Right renal pelvis (tissue), 4 donors: ENCODE results near the gene FAM90A26. TPM values are rescaled to one million over a fixed set of nuclear protein-coding genes. Genes with fewer than 3 reads are reported as not detected.
"Not testable (repeated sequence)": the region's sequence is repeated elsewhere in the genome, so short reads cannot be mapped to it uniquely, and the experiment has no call there.

ENCODE experiments used
- DNase-seq, 4 donors: peaks; one replicate each; pipeline ENCODE4 v3.0.0-alpha.2; 2013; ENCODE audit warnings: low read depth in 4 of 4, low spot score in 3 of 4, missing footprints in 1 of 4
- polyA plus RNA-seq, 4 donors: library from polyadenylated mRNA; unstranded; fragments of 120-200 nt; gene quantifications; one replicate each; pipeline ENCODE4 v1.2.1, GENCODE V29; 2013; ENCODE audit not compliant: insufficient read length in 4 of 4

FAM90A26 gene
- polyA plus RNA-seq, 4 donors = 0.05 TPM; not detected in 3

DNA sequence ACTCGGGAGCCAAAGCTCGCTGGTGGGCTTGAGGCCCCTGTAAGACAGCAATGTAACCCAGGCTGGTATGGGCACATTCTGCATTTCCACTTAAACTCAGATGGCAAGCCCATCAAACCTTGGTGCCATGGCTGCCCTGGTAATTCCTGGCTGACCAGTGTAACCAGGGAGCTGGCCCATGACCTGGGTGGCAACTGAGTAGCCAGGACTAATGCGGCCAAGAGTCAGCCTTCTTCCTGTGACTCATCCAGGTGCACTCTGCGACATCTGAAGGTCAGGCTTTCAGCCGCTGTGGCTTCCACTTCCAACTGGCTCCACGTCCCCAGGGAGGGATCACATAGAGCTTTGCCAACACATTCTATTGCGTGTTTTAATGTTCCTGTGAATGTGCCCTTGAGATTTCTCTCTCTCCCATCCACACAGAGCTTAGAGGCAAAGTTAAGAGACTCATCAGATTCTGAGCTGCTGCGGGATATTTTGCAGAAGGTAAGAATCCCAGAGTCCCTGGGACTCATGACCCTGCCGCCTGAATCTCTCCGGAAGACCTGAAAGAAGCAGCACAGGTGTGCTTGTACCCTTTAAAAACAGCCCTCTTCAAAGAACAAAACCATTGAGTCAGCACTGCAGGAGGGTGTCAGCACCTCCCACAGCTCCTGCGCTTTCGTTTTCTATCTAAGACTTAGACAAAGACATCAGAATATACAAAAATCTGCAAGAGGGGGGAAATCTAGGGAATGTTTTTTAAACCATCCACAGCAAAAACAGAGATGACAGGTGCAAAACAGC is 14.9 kb upstream of the FAM90A26 start:
- not testable (repeated sequence) for DNase-seq

DNA sequence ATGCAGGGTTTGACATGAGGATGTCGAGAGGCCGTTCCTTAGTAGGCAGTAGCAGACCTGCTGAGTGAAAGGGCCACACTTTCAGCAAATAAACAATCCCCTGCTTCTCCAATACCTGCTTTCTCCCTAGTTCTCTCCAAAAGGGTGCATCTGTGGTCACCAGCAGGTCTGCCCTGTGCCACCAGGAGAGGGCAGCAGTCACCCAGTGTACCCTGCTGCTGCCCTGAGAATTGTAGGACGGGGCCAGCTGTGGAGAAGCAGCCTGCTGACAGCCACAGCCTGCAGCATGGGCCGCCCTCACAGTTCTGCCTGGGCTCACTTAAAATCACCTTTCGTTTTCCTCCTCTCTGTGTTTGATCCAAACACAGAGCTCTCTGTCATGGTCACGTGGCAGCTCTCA is 11.8 kb upstream of the FAM90A26 start:
- not testable (repeated sequence) for DNase-seq

DNA sequence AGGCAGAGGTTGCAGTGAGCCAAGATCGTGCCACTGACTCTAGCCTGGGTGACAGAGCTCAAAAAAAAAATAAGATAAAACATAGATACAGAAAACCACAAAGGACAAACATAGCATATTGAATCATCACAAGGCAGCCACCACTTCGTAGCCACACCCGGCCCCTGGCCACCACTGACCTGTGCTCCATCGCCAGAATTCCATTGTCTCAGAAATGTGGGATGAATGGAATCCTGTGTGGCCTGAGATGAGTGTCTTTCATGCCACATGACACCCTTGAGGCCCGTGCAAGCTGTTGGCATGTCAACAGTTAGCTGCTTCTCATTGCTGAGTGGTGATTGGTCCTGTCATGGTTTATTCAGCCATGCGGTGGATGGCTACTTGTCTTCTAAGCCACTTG is 10.2 kb upstream of the FAM90A26 start:
- DNase-seq = not testable (repeated sequence)

DNA sequence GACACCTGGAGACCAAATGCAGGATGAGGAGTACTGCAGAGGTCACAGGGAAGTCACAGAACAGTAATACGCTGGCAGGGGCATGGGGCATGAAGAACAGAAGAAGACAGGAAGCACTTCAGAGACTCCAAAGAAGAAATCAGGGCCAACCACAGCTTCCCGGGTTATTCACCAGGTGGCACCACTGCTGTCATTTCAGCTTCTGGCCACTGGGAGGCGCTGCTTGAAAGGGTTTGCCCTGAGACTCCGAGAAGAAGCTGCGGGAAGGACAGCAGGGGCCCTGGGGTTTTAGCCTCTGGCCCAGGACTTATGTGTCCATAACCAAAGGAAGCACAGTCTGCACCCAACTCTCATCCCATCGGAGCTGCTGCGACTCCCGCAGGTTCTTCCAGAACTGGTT is 4.2 kb upstream of the FAM90A26 start:
- DNase-seq = not testable (repeated sequence)

DNA sequence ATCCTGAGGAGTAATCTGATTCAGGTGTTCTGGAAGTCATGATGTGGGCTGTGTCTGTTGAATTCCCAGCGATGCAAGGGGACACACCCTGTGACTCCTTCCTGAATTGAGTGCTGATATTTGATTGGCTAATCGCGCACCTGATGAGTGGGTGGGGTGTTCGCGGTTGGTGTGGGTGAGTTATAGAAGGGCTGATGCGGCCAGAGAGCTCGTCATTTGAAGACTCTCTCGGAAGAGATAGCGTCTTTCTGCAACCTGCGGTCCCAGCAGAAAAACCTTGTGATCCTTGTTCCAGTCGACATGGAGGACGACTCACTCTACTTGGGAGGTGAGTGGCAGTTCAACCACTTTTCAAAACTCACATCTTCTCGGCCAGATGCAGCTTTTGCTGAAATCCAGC is 40.1 kb downstream of the FAM90A26 start, which contains the start of gene USP17L10:
USP17L10 (plus strand) TSS at position 301 of the 400 bp plus-strand sequence; CDS start at position 301, 0 bp downstream.
- DNase-seq = not testable (repeated sequence)

DNA sequence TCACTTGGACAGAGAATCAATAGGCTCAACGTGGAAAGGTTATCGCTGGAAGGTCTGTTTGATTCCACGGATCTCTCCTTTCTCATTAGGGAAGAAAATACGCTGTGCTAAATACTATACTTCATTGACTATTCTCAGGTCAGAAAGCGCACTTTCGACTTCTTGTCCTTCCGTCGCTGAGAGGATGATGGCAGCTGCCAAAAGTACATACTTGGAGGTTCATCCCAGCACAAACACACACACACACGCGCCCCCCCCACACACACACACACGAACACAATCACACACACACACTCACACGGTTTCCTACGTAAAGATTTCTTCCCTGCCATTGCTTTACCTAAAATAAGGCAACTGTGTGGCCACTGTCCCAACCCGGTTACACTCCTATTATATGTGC is 44.5 kb downstream of the FAM90A26 start:
- DNase-seq = not testable (repeated sequence)

DNA sequence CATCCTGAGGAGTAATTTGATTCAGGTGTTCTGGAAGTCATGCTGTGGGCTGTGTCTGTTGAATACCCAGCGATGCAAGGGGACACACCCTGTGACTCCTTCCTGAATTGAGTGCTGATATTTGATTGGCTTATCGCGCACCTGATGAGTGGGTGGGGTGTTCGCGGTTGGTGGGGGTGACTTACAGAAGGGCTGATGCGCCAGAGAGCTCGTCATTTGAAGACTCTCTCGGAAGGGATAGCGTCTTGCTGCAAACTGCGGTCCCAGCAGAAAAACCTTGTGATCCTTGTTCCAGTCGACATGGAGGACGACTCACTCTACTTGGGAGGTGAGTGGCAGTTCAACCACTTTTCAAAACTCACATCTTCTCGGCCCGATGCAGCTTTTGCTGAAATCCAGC is 44.9 kb downstream of the FAM90A26 start, which contains the start of gene USP17L11:
USP17L11 (plus strand) TSS at position 301 of the 400 bp plus-strand sequence; CDS start at position 301, 0 bp downstream.
- DNase-seq = not testable (repeated sequence)

DNA sequence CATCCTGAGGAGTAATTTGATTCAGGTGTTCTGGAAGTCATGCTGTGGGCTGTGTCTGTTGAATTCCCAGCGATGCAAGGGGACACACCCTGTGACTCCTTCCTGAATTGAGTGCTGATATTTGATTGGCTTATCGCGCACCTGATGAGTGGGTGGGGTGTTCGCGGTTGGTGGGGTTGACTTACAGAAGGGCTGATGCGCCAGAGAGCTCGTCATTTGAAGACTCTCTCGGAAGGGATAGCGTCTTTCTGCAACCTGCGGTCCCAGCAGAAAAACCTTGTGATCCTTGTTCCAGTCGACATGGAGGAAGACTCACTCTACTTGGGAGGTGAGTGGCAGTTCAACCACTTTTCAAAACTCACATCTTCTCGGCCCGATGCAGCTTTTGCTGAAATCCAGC is 49.6 kb downstream of the FAM90A26 start, which contains the start of gene USP17L12:
USP17L12 (plus strand) TSS at position 301 of the 400 bp plus-strand sequence; CDS start at position 301, 0 bp downstream.
- DNase-seq = not testable (repeated sequence)

DNA sequence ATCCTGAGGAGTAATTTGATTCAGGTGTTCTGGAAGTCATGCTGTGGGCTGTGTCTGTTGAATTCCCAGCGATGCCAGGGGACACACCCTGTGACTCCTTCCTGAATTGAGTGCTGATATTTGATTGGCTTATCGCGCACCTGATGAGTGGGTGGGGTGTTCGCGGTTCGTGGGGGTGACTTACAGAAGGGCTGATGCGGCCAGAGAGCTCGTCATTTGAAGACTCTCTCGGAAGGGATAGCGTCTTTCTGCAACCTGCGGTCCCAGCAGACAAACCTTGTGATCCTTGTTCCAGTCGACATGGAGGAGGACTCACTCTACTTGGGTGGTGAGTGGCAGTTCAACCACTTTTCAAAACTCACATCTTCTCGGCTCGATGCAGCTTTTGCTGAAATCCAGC is 54.4 kb downstream of the FAM90A26 start, which contains the start of gene USP17L13:
USP17L13 (plus strand) TSS at position 301 of the 400 bp plus-strand sequence; CDS start at position 301, 0 bp downstream.
- DNase-seq = not testable (repeated sequence)

Other genes starting within 250 kb of the FAM90A26 start
- not detected for gene USP17L10, start 40.2 kb downstream of the FAM90A26 start, polyA plus RNA-seq
- gene USP17L11, start 45.0 kb downstream of the FAM90A26 start, polyA plus RNA-seq = not detected
- gene USP17L12, start 49.7 kb downstream of the FAM90A26 start, polyA plus RNA-seq = not detected
- not detected for gene USP17L13, start 54.5 kb downstream of the FAM90A26 start, polyA plus RNA-seq
- gene USP17L15, start 64.0 kb downstream of the FAM90A26 start, polyA plus RNA-seq = under 1 TPM in 1 of 4 donors, not detected in 3; 0.11 TPM
- gene USP17L17, start 73.5 kb downstream of the FAM90A26 start, polyA plus RNA-seq = not detected
- not detected for gene USP17L18, start 78.2 kb downstream of the FAM90A26 start, polyA plus RNA-seq
- gene USP17L19, start 83.0 kb downstream of the FAM90A26 start, polyA plus RNA-seq = not detected
- not detected for gene USP17L20, start 87.7 kb downstream of the FAM90A26 start, polyA plus RNA-seq
- gene USP17L21, start 92.5 kb downstream of the FAM90A26 start, polyA plus RNA-seq = not detected
- not detected for gene USP17L22, start 97.2 kb downstream of the FAM90A26 start, polyA plus RNA-seq
- not detected for gene USP17L24, start 154.8 kb downstream of the FAM90A26 start, polyA plus RNA-seq
- not detected for gene USP17L25, start 159.5 kb downstream of the FAM90A26 start, polyA plus RNA-seq
- gene USP17L26, start 164.2 kb downstream of the FAM90A26 start, polyA plus RNA-seq = not detected
- not detected for gene USP17L5, start 169.0 kb downstream of the FAM90A26 start, polyA plus RNA-seq
- gene USP17L27, start 173.7 kb downstream of the FAM90A26 start, polyA plus RNA-seq = not detected
- not detected for gene USP17L28, start 178.5 kb downstream of the FAM90A26 start, polyA plus RNA-seq
- gene USP17L29, start 183.2 kb downstream of the FAM90A26 start, polyA plus RNA-seq = not detected
- gene USP17L30, start 192.7 kb downstream of the FAM90A26 start, polyA plus RNA-seq = not detected